HG03432 (cell line): ENCODE results near the gene NUP153.
A peak's percentile ranks its signal among the peaks of the same experiment; 100 is the strongest.
"Not testable (repeated sequence)": the region's sequence is repeated elsewhere in the genome, so short reads cannot be mapped to it uniquely, and the experiment has no call there.

ENCODE experiments used
- ATAC-seq: cut with Tn5 transposase; IDR thresholded peaks from one replicate; pipeline ENCODE4 v1.9.1; 2021; ENCODE audit warnings: mild to moderate bottlenecking, moderate library complexity; ENCODE audit not compliant: unreplicated experiment

The NUP153 gene

DNA sequence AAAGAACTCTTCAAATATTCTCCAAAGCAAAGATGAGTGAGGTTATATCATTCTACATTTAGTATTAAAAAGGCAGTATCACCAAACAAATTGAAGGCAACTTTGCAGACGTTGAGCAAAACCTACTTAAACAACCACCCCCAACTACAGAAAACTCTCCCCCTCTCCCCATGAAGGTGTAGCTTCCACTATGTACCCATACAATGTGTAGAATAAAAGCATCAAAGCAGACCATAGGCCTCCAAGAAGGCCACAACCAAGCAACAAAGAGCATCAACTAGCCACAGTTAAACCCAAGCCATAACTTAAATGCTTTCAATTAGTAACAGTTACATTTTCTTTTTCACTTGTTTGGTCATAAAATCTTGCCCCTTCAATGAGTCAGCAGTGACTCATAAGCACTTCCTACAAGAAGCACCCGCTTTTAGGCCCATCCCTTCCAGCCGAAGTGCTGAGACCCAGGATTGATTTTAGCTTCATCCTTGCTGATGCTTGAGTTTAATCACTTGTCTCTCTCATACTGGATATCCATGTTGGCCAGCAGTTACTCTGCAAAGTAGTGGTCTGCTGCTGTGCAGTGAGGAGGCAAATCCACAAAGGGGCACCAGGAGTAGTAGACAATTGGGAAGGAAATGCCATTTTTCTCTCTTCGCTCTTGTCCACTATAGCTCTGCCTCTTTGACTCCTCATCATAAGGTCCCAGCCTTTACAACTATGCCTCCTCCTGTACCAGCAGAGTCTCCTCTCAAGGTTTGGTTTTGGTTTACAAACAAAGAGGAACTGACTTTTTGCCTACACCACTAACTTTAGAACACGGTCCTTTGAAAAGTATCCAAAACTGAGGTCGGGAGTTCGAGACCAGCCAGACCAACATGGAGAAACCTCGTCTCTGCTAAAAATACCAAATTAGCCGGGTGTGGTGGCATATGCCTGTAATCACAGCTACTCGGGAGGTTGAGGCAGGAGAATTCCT lies 8.4 kb upstream of the NUP153 start:
- peak; percentile 90 for ATAC-seq

DNA sequence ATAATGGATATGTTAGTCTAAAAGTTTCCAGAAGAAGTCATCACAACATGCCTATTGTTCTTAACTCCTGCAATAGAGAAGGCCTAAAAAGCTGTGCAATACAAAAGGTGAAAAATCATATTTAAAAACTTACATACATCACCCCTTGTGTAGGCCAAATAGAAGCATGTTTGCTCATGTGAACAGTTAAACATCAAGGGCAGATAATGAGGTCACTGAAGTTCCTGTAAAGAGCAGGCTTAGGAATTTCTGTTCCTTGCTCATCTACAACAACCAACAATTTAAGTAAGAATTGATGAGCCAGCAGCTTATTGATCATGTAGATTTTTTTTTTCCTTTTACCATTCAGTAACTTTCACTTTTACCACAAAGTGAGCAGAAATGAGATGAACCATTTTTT lies 7.5 kb upstream of the NUP153 start:
- ATAC-seq = no peak

DNA sequence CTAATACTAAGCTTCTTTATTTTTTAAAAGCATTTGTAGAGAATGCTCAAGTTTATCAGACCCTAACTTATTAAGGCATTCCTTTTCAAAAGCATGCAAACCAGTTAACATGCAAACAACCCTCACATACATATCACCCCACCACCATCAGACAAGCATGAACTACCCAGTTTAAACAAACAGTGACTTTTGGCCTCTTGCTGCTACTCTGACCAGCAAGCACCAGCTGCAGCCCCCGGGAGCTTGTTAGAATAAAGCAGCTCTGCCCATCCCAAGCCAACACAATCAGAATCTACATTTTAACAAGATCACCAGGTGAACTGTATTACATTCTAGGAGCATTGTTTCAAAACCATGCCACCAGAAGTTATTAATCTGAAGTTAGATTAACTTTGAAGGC lies 5.9 kb upstream of the NUP153 start:
- ATAC-seq = no peak

DNA sequence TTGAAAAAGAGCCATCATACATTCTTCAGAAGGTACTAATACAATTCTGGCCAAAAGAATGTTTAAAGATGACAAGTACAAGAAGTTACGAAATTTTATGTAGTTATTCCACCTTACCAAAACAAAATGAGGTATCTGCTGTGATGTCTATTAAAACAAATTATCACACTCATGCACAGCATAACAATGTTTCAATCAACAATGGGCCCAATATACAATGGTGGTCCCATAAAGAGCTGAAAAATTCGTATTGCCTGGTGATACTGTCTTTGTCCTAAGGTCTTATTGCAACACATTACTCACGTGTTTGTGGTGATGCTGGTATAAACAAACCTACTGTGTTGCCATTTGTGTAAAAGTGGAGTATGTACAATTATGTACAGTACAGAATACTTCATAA lies 3.6 kb upstream of the NUP153 start:
- no peak for ATAC-seq

DNA sequence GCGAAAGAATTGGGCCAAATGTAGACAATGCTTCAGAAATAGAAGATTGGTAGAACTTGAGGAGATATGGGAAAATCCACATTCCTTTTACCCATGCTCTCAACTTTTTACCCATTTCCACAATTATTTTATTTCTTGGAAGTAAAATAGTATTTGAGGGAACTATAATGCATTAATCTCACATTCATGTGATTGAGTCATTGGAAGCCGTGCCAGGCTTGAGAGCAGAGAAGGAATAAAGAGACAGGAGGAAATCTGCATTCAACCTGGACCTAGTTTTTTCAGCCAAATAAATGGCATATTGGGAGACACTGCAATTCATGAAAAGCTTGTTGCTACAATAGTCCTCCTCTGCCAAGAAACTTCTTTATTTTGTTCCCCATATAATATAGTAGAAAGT lies 2.8 kb upstream of the NUP153 start:
- ATAC-seq = no peak

DNA sequence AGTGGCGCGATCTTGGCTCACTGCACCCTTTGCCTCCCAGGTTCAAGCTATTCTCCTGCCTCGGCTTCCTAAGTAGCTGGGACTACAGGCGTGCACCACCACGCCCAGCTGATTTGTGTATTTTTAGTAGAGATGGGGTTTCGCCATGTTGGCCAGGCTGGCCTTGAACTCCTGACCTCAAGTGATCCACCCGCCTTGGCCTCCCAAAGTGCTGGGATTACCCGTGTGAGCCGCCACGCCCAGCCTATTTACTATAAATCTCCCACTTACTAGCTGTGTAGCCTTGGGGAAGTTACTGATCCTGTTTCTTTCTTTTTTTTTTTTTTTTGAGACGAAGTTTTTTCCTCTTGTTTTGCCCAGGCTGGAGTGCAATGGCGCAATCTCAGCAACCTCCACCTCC lies 1.3 kb upstream of the NUP153 start:
- not testable (repeated sequence) for ATAC-seq

DNA sequence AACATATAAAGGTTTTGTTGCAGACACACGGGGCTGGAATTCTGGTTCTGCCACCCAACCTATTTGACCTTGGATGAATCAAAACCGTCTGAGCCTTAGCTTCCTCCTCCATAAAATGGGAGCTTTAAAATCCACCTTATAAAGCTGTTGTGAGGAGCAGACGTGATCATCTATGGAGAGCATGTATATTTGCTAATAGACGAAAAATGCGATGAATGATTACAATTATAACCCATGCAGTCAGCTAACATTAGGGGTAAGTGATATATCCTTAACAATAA lies 586 bp upstream of the NUP153 start:
- no peak for ATAC-seq

DNA sequence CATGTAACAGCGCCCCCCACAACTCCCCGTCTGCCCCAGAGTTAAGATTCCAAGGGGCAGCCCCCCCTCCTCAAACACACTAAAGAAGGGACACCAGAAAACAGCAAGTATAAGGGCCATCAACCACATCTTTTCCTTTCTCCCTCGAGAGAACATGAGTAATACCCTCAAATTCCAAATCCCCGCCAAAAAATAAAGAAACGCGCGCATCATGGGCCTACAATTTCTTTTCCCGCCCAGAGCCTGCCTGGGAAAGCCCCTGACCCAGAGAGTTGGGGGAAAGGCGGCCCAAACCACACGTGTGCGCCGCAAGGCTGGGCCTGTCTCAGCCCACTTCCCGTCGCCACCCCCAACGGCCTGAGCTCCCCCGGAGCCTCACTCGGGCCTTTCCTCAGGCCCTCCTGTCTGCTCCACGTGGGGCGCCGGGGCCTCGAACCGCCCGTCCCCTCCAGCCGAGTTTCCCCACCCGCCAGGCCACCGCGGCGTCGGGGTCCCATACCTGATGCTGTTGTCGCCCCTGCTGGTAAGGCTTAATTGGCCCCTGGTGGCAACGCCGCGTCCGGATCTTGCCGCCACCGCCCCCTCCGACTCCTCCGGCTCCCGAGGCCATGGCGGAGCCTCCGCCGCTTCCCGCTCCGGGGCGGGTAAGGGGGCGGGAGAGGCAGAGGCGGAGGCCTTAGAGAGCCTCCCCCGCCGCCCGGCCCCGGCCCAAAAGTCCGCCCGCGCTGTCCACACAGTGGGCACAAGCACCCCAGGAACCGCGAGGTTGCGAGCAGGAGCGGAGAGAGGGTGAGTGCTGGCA lies 746 bp downstream of the NUP153 start:
- peak; percentile 73 for ATAC-seq

DNA sequence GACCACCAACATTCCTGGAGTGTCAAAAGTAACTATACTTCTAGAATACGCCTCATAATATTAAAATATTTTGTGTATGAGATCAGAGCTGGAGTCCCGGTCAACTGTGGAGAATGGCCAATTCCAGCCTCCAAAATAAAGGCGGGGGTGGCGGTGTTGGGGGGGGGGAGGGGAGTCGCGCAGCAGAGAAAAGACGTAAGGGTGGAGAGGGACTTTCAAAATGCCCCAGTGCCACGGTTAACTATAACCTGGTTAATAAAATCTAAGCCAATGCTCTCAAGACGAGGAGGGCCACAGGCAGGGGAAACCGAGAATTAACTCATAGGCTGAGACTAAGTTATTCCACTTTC lies 1.3 kb downstream of the NUP153 start:
- no peak for ATAC-seq

DNA sequence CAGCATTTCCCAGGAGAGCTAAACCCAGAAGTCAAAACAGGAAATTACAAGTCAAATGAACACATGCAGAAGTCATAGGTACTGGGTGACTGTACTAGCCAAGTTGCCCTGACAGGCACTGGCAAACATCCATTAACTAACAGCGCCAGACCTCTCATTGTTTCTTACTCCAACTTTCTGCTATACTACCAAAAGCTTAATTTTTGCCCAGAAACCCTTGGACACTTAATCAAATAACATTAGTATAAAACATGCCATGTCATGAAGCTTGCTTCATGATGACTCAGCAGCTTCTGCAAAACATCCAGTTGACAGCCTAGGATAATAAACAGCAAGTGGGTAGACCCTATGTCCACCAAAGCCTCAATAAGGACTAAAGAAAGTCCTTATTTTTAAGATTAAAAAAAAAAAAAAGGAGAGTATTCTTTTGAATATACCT lies 3.5 kb downstream of the NUP153 start:
- no peak for ATAC-seq

DNA sequence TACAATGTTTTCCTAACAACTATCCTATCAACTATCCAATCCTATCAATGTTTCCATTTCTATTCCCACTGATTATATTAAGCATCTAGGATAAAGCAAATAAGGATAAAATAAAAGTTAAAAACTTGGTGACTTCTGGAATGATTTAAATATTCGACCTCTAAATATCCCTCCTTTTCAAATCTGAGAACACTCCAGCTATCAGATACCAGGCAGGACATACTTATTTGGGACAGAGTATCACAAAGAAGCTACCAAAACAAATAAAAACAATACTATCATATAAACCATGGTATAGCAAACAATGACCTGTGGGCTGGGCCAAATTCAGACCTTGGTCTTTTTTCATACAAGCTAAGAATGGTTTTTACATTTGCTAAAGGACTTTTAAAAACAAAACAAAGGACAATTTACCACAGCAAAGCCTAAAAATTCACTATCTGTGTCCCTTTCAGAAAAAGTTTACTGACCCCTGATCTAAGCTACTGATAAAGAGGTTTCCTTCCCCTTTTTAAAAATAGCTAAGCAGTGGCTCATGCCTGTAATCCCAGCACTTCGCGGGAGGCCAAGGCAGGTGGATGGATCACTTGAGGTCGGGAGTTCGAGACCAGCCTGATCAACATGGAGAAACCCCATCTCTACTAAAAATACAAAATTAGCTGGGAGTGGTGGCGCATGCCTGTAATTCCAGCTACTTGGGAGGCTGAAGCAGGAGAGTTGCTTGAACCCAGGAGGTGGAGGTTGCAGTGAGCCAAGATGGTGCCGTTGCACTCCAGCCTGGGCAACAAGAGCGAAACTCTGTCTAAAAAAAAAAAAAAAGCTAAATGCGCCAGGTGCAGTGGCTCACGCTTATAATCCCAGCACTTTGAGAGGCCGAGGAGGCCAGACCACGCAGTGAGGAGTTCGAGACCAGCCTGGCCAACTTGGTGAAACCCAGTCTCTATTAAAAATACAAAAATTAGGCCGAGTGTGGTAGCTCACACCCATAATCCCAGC lies 6.0 kb downstream of the NUP153 start:
- ATAC-seq = no peak

DNA sequence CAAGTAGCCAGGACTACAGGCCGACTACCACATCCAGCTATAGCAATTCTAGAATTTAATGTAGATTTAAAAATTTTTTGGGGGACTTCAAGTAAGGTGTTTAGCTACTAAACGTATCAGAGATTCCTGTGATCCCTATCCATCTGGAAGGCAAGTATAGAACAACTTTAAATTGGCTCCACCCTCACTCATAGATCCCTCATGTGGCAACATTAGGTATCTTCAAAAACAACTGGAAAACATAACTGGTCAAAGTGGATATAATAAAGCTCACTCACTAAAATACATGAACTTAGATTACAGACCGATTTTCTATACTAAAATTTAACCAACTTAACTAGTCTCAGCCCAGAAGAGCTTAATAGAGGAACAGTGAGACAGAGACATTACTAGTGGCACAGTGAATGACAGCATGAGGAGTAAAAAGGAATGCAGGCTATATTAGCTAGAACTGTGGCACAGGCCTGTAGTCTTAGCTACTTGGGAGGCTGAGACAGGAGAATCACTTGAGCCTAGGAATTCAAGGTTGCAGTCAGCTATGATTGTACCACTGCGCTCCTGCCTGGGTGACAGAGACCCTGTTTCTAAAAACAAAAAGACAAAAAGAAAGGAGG lies 14.7 kb downstream of the NUP153 start:
- no peak for ATAC-seq

DNA sequence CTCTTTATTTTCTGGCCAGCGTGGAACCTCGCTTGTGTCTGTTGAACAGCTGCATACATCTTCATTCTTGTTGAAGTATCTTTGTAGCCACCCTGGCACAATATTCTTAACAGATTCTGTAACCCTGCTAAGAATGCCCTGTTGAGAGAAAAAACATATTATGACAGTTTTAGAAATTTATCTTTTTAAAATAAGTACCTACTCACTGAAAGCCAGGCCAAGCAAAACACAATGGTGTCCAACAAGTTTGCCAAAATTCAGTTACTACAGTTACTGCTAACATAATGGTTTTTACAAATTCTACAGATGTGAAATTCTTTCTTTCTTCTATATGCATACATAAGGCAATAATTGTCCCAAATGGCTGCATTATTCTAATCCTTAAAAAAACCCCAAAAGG lies 18.2 kb downstream of the NUP153 start:
- no peak for ATAC-seq

DNA sequence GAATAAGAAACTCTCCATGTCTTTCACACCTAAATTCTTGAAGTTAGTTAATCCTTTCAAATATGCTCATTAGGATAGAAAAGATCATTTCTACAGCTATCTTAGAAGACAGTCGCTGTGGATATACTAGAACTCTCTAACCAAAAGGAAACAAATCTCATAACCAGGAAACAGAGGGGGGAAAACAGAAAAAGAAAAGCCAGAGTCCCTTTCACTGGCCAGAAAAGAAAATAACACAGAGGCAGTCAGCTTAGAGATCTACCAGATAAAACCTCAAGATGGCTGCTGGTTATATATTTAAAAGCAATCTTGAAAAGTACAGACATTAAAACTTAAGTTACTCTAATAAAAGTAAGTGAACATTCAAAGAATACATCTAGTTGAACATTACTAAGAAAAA lies 19.6 kb downstream of the NUP153 start:
- ATAC-seq = no peak

DNA sequence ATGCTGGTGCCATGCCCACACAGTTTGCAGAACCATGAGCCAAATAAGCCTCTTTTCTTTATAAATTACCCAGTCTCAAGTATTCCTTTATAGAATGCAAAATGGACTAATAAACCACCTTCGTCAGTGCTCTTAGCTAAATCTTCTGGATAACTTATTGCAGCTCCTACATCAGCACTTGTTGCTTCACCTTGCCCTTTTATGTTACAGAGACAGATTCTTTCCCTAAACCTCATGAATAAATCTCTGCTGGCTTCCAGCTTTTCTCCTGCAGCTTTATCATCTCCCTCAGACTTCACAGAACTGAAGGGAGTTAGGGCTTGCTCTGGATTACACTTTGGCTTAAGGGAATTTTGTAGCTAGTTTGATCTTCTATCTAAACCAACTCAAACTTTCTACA lies 22.6 kb downstream of the NUP153 start:
- ATAC-seq = no peak

DNA sequence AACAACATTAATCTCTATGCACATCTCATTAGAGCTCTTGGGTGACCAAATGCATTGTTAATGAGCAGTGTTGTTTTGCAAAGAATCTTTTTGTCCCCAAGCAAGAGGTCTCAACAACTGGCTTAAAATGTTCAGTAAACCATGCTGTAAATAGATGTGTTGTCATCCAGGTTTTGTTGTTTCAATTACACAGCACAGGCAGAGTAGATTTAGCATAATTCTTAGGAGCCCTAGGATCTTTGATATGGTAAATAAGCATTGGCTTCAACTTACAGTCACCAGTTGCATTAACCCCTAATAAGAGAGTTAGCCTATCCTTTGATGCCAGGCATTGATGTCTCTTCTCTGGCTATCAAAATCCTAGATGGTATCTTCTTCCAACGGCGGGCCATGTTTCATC lies 23.3 kb downstream of the NUP153 start:
- ATAC-seq = no peak

DNA sequence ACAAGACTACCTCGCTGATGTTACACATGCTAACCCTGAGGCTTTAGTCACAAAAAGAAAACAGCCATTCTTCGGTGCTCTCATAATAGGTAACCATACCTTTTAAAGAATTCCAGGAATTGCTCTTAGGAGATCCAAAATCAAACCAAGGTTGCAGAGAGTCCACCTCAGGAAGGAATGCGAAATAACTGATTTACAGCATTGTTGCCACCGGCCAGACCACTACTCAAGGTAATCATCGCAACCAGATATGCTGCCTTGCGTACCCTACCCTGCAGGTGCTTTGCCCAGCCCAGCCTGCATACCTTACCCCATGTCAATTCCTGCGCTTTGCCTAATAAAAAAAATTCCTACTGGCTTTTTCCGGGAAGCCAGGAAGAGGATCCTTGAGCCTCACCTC lies 27.0 kb downstream of the NUP153 start:
- no peak for ATAC-seq

DNA sequence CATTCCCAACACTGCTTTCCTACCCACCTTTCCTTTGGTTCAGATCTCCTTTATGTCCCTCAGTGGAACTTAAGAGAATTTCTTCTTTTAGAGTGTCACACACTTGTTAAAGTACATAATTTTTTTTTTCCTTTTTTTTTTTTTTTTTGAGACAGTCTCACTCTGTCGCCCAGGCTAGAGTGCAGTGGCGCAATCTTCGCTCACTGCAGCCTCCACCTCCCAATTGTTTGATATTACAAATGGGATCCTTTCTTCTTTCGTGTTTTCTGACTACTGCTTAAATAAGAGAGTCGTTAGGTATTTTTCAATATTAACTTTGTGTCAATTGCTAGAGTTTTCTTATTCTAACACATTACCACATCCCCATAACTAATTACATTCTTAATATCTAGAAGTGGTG lies 29.1 kb downstream of the NUP153 start:
- no peak for ATAC-seq

DNA sequence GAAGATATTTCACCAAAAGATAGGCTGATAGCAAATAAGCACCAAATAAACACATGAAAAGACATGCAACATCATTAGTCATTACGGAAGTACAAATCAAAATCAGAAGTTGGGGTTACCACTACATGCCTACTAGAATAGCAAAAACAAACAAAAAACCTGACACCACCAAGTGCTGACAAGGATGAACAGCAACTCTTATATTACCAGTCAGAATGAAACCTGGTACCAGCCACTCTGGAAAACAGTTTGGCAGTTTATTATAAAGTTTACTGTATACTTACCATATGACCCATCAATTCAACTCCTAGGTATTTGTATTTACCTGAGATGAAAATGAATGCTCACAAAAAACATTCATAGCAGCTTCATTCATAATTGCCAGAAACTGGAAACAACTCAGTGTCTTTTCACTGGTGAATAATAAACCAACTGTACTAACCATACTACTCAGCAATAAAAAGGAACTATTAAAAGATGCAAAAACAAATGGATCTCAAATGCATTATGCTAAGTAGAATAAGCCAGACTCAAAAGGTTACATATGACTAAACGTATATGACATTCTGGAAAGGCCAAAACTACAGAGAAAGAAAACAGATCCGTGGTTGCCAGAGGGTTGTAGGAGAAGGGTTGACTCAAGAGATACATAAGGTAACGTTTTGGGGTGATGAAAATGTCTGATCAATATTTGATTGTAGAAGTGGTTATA lies 33.0 kb downstream of the NUP153 start:
- no peak for ATAC-seq

DNA sequence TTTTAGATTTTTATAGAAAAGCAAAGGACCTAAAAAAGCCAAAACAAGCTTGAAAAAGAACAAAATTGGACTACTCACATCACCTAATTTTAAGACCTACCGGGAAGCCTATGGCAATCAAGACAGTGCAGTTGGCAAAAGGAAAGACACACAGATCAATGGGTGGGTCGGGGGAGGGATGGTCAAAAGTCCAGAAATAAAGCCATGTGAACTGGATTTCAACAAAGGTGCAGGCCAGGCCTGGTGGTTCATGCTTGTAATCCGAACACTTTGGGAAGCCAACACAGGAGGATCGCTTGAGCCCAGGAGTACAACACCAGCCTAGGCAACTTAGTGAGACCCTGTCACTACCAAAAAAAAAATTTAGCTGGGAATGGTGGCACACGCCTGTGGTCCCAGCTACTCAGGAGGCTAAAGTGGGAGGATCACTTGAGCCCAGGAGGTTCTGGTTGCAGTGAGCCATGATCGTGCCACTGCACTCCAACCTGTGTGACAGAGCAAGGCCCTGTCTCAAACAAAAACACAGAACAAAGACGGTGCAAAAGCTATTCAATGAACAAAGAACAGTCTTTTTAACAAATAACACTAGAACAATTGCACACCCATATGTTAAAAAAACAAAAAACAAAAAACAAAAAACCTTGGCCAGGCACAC lies 34.5 kb downstream of the NUP153 start:
- ATAC-seq = no peak
